ENCODE data around the gene TMEM213. TPM values are rescaled to one million over a fixed set of nuclear protein-coding genes. Genes with fewer than 3 reads are reported as not detected.
"Not testable (repeated sequence)": the region's sequence is repeated elsewhere in the genome, so short reads cannot be mapped to it uniquely, and the experiment has no call there.

TMEM213 gene
- total RNA-seq, 4 donors from 2014 or later = not detected

GRCh38 chr7:138802706-138803105, 4.9 kb downstream of the TMEM213 start:
- intact Hi-C loops (cut with DNase I) = no loop called here
- Histone ChIP-seq H3K27me3 (no peaks in the 10 kb centered on the region), H3K4me3 (replicated peaks in 1 of 3) (no peak overlapping the region), H3K36me3 (no peaks in the 10 kb centered on the region), H3K4me1 (no peaks in the 10 kb centered on the region), H3K9me3 (no peaks in the 10 kb centered on the region), H3K27ac (no peak overlapping the region)
- DNase-seq = no peak
- no peak for TF ChIP-seq CTCF (IDR thresholded peaks at IDR 0.05)
- TF ChIP-seq POLR2A (IDR thresholded peaks at IDR 0.05) = no peak
- 91 to 94% methylated on average over 16 to 18 of the region's 18 CpGs for WGBS, 2 donors

DNA sequence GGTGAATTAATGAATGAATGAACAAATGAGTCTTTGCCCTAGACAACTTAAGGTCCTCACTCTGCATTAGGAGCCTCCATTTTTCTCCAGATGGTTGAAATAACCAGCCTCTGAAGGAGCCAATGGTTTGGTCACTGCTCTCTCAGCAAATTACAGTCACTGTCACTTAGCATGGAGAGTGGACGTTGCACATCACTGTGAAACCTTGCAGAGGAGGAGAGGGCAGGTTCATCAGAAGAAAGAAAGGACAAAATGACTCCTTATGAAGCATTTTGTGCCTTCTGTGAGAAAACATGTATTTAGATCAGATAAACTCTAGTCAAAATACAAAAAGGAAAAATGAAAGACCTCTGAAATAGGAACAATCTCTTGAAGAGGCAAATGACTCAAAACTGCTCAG, 6.8 kb downstream of the TMEM213 start:
- Histone ChIP-seq H3K4me1 (no peaks in the 10 kb centered on the region), H3K9me3 (no peaks in the 10 kb centered on the region), H3K36me3 (no peaks in the 10 kb centered on the region), H3K27me3 (no peaks in the 10 kb centered on the region), H3K27ac (no peak overlapping the region), H3K4me3 (replicated peaks in 1 of 3) (no peak overlapping the region)
- no peak for TF ChIP-seq POLR2A (IDR thresholded peaks at IDR 0.05)
- DNase-seq = no peak
- intact Hi-C loops (cut with DNase I) = no loop called here
- 83 to 87% methylated on average over 1 of the region's 1 CpG for WGBS, 2 donors

DNA sequence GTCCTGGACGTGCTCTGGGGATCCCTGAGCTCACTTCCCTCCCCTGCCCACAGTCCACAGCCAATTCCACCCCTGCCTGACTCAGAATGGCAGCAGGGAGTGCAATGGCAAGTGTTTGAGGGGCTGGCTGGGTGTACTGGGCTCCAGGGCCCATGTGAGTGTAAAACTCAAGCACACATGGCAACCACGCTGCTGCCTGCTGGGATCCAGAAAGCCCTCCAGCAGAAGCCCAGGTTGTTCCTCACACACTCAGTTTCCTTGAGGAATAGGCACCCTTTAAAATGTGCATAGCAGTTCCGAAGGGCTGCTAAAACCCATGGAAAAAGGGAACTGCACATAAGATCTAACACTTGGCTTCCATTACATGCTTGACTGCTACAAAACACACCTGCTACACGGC, 11.6 kb downstream of the TMEM213 start:
- Histone ChIP-seq H3K9me3 (no peaks in the 10 kb centered on the region), H3K27me3 (no peaks in the 10 kb centered on the region), H3K4me1 (no peaks in the 10 kb centered on the region), H3K27ac (no peak overlapping the region), H3K36me3 (no peaks in the 10 kb centered on the region), H3K4me3 (replicated peaks in 1 of 3) (no peak overlapping the region)
- DNase-seq = no peak
- WGBS, 2 donors = 86 to 87% methylated on average over 3 to 4 of the region's 4 CpGs
- no peak for TF ChIP-seq CTCF (IDR thresholded peaks at IDR 0.05)
- no peak for TF ChIP-seq POLR2A (IDR thresholded peaks at IDR 0.05)
- intact Hi-C loops (cut with DNase I) = no loop called here

DNA sequence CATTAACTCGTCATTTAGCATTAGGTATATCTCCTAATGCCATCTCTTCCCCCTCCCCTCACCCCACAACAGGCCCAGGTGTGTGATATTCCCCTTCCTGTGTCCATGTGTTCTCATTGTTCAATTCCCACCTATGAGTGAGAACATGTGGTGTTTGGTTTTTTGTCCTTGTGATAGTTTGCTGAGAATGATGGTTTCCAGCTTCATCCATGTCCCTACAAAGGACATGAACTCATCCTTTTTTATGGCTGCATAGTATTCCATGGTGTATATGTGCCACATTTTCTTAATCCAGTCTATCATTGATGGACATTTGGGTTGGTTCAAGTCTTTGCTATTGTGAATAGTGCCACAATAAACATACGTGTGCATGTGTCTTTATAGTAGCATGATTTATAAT, 13.5 kb downstream of the TMEM213 start:
- DNase-seq; H3K4me3 ChIP-seq (replicated peaks in 1 of 3); H3K36me3 ChIP-seq; H3K27ac ChIP-seq; H3K27me3 ChIP-seq; H3K9me3 ChIP-seq; H3K4me1 ChIP-seq; intact Hi-C loops (cut with DNase I): not testable (repeated sequence)
- 92 to 94% methylated on average over 2 of the region's 2 CpGs for WGBS, 2 donors

DNA sequence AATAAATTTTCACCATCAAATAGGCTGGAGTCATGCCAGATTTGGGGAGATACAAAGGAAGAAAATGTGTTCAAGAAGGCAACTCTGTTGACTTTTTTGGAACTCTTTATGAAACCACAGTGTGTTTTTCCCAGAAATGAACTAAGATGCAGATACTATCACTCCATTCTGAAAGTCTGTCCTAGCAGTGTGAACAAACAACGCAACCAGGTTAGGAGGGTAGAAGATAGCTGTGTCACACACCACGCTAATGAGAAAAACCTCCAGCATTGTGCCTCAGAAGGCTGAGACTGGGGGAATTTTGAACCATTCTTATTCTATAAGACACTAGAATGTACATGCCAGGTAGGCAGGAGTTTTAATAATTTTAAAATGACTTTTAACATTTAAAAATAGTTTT, 16.2 kb downstream of the TMEM213 start:
- H3K27me3 ChIP-seq = no peaks in the 10 kb centered on the region
- no peak overlapping the region for H3K27ac ChIP-seq
- TF ChIP-seq POLR2A (IDR thresholded peaks at IDR 0.05) (no peak), CTCF (IDR thresholded peaks at IDR 0.05) (no peak)
- no peak for DNase-seq
- no peaks in the 10 kb centered on the region for H3K36me3 ChIP-seq
- intact Hi-C loops (cut with DNase I) = no loop called here
- 80 to 90% methylated on average over 2 of the region's 2 CpGs for WGBS, 2 donors
- no peaks in the 10 kb centered on the region for H3K4me1 ChIP-seq
- H3K9me3 ChIP-seq = no peaks in the 10 kb centered on the region
- H3K4me3 ChIP-seq (replicated peaks in 1 of 3) = no peak overlapping the region

DNA sequence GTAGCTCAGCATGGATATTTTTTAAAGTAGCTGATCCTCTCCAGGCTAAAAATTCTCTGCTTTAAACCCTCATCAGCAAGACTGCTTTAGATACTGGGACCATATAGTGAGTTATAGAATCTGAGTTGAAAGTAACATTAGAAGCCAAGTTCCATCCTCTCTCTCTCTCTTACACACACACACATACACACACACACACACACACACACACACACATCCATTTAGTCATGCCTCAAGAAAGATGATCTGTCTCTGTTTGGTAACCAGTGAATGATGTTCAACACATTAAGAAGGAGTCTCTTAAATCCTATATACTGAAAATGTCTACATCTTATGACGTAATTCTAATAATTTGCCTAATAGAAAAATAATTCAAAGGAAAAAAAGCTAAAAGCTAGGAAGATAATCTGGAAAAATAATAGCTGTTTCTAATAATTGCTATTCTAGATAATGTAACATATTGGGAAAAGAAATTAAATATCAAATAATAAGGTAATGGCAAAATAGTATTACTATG, 17.1 kb downstream of the TMEM213 start:
- H3K27me3 ChIP-seq = no peaks in the 10 kb centered on the region
- no peak for TF ChIP-seq CTCF (IDR thresholded peaks at IDR 0.05)
- TF ChIP-seq POLR2A (IDR thresholded peaks at IDR 0.05) = no peak
- no peak overlapping the region for H3K27ac ChIP-seq
- no peak overlapping the region for H3K4me3 ChIP-seq (replicated peaks in 1 of 3)
- H3K4me1 ChIP-seq = no peaks in the 10 kb centered on the region
- intact Hi-C loops (cut with DNase I) = no loop called here
- H3K9me3 ChIP-seq = no peaks in the 10 kb centered on the region
- WGBS, 2 donors = 86 to 97% methylated on average over 1 of the region's 1 CpG
- no peak for DNase-seq
- no peaks in the 10 kb centered on the region for H3K36me3 ChIP-seq
